Suppressor macrophage (primary cell): Measurements from ENCODE around the gene PRND.
"Not testable (repeated sequence)": the region's sequence is repeated elsewhere in the genome, so short reads cannot be mapped to it uniquely, and the experiment has no call there.

Experiments used
- DNase-seq, 4 experiments: peaks; one replicate each; pipeline ENCODE4 v3.0.0-alpha.2; 2020 to 2022

The PRND gene

DNA sequence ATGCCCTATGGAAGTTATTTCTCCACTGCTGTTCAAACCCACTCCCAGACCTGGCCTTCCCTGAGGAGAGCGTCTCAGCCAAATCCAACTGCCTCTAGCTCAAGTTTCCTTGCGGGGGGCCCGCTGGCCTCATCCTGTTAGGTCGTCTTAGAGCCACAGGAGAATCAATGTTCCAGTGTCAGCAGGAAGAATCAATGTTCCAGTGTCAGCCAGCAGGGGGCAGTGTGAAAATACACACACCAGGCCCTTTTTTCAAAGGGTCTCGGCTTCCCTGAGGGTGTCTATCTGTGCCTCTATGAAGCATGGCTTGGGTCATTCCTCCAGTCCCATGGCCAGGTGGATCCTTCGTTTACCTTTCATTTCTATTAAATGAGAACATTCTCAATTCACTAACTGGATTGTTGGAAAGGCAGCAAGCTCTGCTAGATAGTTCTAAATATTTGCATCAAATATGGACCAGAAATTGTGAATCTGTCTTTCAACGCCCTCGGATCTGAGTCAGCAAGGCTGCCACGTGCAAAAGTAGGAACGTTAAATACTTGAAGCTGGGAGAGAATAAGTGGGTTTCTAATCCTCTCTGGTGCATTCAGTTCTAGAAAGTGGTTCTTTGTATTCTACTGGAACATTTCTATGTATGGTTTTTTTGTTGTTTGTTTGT lies 19.2 kb downstream of the PRND start:
- DNase-seq: peak; percentile 57 to 77 (median 74)

DNA sequence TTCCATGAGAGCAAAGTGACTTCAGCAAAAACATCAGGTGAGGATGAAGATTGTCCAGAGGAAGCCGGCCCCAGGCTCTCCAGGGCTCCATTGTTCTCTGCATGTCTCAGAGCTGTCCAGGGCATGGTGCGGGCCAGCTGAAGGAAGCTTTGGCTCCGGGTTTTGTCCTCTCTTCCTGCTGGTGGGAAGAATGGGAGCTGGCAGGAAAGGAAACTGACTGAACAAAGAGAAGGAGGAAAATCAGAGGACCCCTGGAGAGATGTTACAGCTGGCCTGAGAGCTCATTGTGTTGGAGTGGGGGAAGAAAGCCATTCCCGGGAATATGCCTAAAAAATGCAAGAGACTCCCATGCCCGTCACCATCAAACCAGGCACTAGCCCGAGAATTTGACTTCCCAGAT lies 27.1 kb downstream of the PRND start:
- DNase-seq: no peak

DNA sequence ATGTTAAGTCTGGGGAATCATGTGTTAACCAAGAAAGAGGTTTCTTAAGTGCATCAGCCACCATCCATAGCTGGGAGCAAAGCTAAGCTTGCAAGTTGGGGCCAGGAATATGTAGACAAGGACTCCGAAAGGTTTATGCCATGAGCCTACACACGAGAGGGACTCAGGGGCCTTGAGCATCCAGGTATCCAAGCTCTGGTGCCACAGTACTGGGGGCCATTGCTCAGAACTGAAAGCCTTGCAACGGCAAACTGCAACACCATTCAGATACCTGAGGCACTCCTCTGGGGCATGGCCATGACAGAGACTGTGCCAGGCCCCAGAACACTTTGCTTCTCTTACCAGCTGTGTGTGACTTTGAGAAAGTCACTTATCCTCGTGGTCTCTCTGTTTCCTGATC lies 27.6 kb downstream of the PRND start:
- no peak for DNase-seq

DNA sequence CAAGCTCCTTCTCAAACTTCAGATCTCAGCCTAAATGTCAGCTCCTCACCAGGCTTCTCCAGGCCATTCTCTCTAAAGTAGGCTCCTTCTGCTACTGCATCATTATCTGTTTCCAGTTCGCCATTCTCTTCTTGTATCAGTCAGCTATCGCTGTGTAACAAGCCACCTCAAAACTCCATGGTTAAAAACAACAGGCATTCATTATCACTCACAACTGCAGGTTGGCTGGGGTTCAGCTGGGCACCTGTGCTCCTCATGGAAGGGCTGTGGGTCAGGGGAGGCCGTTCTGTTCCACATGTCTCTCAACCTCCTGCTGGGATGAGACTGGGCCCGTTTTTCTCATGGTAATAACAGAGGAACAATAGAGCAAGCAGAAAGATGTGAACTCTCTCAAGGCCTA lies 28.7 kb downstream of the PRND start:
- no peak for DNase-seq

DNA sequence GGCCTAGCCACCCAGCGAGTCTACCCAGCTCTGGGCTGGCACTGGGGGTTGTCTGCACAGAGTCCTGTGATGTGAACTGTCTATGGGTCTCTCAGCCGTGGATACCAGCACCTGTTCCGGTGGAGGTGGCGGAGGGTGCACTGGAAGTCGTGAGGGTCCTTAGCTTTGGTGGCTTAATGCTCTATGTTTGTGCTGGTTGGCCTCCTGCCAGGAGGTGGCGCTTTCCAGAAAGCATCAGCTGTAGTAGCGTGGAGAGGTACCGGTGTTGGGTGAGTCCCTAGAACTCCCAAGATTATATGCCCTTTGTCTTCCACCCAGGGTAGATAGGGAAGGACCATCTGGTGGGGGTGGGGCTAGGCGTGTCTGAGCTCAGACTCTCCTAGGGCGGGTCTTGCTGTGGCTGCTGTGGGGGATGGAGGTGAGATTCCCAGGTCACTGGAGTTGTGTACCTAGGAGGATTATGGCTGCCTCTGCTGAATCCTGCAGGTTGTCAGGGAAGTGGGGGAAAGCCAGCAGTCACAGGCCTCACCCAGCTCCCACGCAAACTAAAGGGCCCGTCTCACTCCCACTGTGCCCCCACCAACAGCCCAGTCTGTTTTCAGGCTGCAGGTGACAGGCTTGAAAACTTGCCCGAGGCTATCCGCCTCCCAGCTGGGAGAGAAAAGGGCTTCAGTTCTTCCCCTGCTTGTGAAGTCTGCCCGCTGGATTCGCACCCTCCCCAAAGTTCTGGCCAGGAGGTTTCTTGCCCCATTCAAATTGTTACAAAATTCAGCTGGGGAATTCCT lies 37.6 kb downstream of the PRND start:
- peak in 1 of 4 experiments; percentile 26 for DNase-seq

DNA sequence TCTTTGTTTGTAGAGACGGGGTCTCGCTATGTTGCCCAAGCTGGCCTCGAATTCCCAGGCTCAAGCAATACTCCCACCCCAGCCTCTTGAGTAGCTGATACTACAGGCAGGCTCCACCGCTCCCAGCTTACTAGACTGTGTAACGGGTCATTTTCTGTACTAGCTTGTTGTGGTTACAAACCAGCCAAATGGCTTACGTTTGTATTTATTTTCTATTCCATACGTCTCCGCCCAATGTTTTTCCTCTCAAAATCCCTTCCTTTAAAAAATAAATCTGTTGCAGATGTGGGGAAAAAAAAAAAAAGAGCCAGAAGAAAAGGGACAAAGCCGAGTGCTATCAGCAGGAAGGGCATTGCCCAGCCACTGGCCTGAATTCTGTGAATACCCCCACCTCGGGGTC lies 41.6 kb downstream of the PRND start:
- DNase-seq: no peak

DNA sequence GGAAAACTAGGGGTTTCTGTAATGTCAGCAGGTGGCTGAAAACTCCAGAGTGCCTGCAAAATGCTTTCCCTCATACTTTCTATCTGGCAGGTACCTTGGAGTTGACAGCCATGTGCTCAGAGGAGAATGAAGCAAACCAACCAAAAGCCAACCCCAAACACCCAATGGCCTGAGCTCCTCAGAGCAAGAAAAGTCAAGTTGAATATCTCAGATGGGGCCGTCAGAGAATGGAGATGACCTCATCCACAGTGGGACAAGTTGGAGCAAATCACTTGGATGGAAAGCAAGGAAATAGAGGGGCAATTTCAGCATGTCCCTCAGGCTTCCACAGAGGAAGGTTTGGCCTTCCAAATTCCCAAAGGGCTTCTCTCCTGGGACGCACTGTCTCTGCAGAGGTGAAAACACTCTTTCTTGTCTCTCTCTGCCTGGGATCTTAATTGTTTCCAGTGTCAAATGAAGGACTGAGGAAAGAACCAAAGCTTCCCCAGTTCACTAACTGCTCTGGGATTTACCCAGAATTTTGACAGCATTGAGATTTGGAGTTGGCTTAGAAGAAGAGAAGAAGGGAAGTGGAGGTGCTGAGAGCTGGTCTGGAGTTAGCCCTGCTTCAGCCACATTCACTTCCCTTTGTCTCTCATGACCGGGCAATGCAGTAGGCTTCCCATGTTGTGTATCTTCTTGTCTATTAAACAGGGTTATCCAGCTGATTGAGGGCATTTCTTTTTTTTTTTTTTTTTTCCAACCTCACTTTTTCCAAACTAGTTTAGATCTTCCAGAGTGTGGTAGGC lies 42.2 kb downstream of the PRND start:
- DNase-seq: peak; percentile 79 to 92 (median 87)

DNA sequence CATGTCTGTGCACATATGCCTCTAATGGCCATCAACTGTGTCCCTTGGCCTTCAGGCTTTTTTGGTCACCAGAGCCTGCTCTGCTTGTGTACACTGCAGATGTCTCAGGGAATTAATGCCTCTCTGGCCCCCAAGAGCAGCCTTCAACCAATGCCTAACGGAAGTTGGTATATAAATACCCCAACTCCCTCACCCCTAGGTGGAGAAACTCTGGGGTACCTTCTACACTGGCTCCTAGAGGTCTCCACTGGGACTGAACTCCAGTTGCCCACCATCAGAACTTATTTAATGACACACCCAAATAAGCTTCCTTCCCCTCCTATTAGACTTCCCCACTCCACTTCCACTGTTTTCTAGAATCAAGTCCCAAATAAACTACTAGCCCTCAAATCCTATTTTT lies 43.1 kb downstream of the PRND start:
- DNase-seq: no peak

DNA sequence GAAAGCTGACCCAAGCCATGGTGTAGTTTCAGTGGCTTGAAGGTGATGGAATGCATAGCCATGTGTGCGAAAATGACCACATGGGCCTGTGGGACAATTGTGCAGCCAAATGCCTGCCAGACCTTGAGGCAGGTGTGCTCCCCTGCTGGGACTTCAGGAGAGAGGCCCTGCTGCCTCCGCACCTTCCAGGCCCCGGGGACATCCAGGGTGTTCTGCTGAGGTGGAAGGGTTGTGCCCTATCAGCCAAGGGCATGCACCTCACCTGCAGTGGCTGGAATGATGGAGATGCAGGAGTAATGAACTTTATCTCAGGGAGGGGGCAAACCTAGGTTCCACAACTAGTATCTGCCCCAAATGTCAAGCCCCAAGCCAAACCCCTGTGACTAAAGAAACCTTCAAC lies 44.0 kb downstream of the PRND start:
- no peak for DNase-seq

DNA sequence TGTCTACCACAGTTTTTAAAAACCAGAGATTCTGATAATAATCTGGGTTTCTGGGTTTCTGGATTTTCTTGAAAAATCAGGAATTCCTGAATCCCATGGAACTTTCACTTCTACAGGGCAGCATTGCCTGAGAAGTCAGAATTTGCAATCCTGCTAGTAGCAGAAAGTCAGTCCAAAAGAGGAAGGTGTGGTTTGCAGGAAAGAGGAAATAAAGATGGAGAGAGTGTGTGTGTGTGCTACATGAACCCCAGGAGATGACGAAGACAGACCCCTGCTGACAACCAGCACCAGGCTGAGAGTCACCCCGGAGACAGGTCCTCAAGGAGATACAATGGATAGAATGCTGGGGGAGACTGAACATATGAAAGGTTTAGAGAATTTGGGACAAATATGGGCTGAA lies 44.9 kb downstream of the PRND start:
- DNase-seq: peak; percentile 84 to 96 (median 92)

DNA sequence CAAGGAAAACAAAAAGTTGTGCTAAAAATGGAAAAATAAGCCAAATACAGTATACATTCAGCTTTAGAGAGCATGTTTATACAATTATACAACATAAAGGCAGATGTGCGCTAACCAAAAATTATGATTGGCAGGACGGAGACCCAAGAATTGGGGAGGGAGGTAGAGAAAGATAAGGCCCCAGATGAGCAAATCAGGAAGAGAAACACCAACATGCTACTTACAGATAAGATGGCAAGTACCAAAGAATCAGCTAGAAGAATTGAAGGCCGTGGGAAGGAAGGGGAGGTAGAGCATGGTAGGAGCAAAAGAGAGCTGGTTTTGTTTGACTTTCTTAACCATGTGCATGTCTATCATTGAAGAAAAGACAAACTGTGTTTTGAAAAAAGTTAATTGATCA lies 45.4 kb downstream of the PRND start:
- DNase-seq: peak in 1 of 4 experiments; percentile 19

DNA sequence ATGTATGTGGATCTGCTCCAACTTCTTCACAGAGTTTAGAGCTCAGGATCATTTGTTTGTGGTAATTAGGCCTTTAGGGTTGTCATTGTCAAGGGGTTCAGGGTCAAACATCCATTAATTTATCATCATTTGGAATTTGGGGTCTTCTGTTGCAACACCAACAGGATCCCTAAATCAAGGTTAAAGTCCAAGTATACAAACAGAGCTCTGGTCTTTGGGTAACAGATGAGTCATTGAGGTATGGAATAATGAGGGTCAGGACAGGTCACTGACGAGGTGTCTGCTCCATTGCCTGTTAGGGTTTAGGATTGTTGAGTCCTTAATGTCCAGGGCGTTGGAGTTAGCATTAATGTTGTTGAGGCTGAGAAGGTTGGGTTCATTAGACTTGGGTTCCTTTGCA lies 47.6 kb downstream of the PRND start:
- no peak for DNase-seq

DNA sequence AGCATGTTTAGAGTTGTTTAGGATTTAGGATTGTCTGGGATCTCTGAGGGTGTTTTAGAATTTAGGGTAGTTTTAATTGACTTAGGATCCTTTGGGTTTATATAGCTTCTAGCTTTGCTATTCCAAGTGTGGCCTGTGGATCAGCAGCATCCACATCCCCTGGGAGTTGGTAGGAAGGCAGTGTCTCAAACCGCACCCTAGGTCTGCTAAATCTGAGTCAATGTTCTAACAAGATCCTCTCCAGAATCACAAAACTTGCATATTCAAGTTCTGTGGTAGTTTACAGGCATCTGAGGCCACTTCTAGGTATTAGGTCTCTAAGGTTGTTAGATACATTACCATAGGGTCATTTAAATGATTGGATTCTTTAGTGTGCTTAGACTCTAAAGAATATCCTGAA lies 48.3 kb downstream of the PRND start:
- DNase-seq: no peak

DNA sequence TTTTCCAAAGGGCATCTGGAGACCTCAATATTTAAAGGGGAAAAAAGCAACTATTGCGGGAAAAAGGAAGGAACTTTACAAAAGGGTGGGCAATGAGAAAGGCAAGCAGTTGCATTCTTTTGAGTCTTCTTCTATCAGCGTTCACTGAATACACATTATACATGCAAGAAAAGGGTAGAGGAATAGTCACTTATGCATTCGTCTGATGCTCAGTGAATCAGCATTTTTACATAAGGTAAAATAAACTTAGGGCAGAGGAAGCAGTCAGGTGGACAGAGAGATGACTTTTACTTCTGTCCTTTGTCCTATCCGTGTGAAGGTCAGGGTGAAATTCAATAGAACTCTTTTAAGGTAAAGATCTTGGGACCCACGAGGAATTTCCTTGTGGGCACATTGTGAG lies 49.3 kb downstream of the PRND start:
- no peak for DNase-seq

DNA sequence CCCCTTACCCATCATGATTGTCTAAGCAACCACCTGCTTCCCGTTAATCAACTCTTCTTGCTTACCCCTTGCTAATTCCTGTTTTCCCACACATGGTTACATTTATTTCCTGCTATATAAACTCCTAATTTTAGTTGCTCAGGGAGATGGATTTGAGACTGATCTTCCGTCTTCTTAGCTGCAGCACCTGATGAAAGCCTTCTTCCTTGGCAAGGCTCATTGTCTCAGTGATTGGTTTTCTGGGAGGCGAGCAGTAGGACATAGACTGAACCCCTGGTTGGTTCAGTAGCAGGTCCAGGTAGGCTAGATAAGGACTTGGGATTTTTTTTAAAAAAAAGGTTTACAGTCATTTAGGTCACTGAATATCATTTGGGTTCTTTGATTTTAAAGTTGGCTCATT lies 50.4 kb downstream of the PRND start:
- no peak for DNase-seq

DNA sequence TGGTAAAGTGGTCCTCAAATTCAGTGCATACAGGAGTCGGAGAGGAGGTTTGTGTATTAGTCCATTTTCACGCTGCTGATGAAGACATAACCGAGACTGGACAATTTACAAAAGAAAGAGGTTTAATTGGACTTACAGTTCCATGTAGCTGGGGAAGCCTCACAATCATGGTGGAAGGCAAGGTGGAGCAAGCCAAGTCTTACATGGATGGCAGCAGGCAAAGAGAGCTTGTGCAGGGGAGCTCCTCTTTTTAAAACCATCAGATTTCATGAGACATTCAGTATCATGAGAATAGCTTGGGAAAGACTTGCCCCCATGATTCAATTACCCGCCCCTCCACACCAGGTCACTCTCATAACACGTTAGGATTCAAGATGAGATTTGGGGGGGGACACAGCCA lies 51.3 kb downstream of the PRND start:
- DNase-seq: not testable (repeated sequence)

DNA sequence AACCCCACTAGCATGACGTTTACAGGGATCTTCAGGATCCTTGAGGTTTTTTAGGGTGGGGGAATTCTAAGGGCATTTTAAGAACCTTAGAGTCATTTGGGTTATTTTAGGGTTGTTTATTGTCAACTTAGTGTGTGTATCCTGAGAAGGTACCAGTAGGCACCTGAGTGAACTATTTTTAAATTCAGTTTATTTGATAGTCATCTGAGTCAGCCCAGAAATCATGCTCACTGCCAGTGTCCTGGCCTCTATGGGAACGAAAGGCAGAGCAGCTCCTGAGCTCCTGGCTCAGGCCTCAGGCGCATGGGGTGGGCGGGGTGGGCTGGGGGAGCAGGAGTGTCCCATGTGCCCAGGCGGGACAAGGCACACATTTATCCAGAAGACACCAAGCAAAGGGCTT lies 52.0 kb downstream of the PRND start:
- no peak for DNase-seq

DNA sequence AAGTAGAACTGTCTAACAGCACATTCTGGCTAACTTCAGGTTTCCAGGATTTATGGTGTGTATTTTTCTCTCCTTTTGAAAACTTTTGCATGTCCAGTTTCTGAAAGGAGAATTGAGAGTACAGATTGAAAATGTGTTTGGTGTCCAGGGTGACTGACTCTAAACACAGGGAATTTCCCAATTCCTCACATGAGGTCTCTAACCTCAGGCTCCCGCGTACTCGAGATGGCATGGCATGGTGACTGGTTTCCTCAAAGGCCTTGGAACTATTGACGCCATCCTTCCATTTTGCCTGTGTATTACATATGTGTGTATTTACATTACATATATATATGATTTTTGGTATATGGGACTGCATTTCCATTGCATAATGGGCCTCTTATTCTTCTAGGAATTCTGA lies 52.5 kb downstream of the PRND start:
- DNase-seq: peak; percentile 86 to 96 (median 91)

DNA sequence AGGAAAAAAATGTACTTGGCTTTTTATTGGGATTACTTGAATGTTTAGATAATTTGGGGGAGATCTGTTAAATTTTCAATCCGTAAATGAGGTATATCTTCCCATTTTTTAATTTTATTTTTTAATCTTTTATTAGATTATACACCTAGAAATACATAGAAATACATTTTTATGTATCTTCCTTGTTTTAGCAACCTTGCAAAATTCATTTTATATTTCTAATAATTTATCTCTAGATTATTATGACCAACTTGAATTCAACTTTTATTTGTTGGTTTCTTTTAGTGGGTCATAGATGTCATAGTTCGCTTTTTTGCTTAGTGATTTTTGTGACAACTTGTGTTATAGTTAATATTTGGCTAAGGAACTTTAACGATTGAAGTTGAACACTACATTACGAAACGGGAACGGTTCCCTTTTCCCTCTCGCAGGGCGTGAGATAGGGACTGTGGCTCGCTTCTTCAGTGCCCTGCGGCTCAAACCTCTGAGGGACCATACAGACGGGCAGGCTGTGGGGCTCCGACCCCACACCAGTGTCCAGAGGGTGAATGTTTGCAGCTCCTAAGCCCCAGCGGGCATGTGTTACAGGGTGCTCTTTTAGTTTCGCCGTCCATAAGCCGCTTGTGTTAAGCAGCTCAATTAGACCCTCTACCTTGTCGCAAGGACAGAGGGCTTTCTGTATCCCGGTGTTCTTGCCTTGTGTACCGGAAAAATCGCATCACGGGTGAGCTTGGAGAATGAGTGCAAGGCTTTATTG lies 53.8 kb downstream of the PRND start:
- DNase-seq: peak; percentile 64 to 79 (median 76)

DNA sequence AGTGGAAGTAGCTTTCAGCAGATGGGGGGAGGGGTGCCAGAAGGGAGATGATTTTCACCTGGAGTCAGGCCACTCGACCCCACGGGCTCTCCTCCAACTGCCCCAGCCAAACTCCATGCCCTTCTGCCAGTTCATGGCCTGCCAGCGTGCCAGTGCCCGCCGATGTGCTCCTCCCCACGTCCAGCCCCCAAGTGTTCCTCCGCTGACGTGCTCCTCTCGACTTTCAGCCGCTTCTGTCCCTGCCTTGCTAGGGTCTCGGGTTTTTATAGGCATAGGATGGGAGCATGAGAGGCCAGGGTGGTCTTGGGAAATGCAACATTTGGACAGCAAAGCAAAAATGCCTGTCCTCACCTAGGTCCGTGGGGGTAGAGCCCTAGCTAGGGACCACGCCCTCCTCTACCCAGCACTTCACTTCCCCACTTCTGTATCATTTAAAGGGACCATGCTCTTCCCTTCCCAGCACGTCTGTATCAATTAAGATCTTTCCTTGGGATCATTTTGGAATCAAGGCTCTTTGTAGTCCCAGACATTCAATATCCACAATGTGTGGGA lies 54.4 kb downstream of the PRND start:
- DNase-seq: no peak
